IPS-18c (cell line): ENCODE results near the gene SLC16A4.
"Not testable (repeated sequence)": the region's sequence is repeated elsewhere in the genome, so short reads cannot be mapped to it uniquely, and the experiment has no call there.

Source experiments
- H3K4me3 ChIP-seq: 2 replicates; pipeline ENCODE4 v1.7.0; 2013; ENCODE audit warnings: low read depth, mild to moderate bottlenecking, low read length, moderate library complexity; ENCODE audit not compliant: insufficient read depth
- H3K9me3 ChIP-seq: one replicate; pipeline ENCODE4 v1.6.1; 2013; ENCODE audit warnings: mild to moderate bottlenecking, low read length, moderate library complexity; ENCODE audit not compliant: control insufficient read depth, insufficient read depth

SLC16A4 gene

DNA sequence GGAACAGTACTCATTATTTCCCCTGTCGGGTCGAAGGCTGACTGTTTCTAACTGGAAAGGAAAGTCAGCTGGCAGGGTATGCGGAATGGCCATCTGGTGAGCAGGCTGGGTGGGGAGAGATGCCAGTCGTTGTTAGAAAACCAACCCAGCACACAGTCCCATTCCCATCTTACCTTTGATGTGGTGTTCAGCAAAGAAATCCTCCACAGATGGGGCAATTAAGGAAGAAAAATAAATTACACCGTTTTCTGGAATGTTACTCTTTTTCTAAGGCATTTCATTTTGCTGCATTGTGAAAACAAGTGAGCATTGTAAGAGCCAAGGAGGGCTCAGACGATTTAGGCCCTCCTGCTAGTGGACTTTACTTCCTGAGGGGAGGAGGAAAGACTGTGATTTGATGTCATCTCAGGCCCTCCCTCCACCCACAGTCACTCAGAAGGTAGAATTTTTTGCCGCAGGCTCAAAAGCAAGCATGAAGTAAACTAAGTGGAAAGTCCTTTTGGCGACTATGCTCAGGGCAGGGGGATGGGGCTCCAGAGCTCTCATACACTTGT, at the start of gene SLC16A4:
SLC16A4 (minus strand) TSS at position 335 of the 554 bp plus-strand sequence. CDS start 1,703 bp downstream, outside the sequence.
- no peak within 1 kb of the TSS for H3K4me3 ChIP-seq
- no peaks in the 10 kb centered on the region for H3K9me3 ChIP-seq

DNA sequence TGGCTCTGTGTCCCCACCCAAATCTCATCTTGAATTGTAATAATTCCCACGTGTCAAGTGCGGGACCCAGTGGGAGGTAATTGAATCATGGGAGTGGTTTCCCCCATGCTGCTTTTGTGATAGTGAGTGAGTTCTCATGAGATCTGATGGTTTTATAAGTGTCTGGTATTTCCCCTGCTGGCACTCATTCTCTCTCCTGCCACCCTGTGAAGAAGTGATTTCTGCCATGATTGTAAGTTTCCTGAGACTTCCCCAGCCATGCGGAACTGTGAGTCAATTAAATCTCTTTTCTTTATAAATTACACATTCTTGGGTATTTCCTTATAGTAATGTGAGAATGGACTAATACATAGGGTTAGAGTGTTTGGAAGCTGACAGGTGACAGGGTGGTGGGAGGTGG, 49.0 kb upstream of the SLC16A4 start:
- H3K9me3 ChIP-seq: not testable (repeated sequence)

DNA sequence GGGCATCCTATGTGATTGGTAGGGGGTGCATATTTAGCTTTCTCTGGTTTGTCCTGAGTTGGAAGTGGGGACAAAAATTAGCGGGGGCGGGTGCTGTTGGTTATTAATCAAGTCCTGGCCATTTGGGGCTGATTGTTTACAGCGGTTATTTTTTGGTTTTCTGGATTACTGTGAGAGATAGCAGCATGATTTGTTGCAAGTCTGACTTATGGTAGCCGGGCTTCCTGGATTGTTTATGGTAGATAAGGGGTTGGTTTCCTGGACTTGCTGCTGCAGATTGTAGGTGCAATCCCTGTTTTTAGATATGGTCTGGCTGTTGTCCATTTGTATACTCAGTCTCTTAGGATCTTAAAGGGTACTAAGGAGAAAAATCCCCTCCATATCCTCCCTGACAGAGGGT, 48.1 kb upstream of the SLC16A4 start:
- H3K4me3 ChIP-seq: no peak overlapping the region

More for the DNA sequence above, 49.0 kb upstream of the SLC16A4 start:
- H3K4me3 ChIP-seq: not testable (repeated sequence)

DNA sequence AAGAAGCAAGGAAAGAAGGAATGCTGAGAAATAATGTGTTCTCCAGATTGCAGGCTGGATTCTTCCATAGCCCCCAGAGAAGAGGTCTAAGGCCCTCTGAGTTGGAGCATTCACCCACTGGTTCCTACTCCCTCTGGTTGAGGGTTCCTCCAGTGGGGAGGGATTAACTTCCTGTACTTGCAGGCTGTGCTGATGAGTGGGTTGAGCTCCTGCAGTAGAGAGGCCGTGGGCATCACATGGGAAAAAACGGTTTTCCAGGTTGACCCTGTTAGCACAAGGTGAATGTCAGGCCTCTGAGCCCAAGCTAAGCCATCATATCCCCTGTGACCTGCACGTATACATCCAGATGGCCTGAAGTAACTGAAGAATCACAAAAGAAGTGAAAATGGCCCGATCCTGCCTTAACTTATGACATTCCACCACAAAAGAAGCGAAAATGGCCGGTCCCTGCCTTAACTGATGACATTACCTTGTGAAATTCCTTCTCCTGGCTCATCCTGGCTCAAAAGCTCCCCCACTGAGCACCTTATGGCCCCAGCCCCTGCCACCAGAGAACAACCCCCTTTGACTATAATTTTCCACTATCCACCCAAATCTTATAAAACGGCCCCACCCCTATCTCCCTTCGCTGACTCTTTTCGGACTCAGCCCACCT, 46.9 kb upstream of the SLC16A4 start:
- H3K9me3 ChIP-seq, H3K4me3 ChIP-seq: not testable (repeated sequence)

More for the DNA sequence above, 48.1 kb upstream of the SLC16A4 start:
- no peaks in the 10 kb centered on the region for H3K9me3 ChIP-seq

DNA sequence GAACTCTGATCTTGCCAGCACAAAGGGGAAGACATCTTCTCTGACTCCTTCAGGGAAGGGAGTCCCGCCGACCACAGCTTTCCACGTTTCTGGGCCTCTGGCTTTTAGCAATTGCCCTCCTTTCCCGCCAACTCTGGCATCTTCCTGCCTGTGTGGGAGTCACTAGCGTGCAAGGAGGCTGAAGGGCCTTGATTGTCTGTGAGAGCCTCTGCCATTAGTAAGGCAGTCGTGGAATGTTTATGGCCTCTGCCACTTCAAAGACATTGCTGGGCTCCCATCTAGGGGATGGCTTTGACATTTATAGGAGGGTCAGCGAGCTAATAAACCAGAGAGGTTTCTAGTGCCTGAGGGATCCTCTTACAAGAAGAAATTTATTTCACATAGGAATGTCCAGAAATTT, 45.8 kb upstream of the SLC16A4 start:
- no peaks in the 10 kb centered on the region for H3K9me3 ChIP-seq
- H3K4me3 ChIP-seq: no peak overlapping the region

DNA sequence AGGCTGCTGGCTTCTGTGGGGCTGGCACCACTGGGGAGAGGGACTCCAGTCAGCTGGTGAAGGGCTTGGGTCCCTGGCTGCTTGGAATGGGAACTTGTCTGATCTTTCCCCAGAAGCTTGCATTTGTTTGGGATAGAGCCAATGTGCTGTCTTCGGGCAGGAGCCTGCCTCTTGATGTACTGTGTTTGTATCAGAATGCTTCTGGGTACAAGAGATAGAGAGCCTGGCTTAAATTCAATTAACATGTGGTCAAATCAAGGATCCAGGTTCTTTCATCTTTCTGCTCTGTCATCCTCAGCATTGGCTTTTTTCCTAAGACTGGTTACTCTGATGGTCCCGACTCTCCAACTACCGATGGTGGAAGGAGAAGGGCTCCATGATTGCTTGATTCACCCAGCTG, 44.1 kb upstream of the SLC16A4 start:
- no peak overlapping the region for H3K4me3 ChIP-seq

DNA sequence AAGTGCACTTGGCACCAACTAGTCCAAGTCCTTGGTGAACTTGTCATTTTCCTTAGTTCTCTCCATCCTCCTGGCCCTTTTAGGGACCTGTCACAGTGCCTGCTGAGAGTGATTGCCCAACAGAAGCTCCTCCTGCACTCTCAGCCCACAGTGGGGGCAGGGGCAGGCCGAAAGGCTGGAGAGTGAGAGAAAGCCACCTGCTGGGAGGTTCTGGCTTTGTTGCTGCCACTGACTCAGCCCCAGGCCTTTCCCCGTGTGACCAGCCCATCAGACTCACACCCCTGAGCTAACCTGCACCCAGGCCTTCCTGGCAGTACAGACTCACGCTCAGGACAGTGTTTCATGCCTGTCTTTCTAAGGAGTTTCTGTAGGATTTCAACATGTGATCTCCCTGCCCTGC, 43.0 kb upstream of the SLC16A4 start:
- no peaks in the 10 kb centered on the region for H3K9me3 ChIP-seq

More for the DNA sequence above, 44.1 kb upstream of the SLC16A4 start:
- H3K9me3 ChIP-seq: no peaks in the 10 kb centered on the region

DNA sequence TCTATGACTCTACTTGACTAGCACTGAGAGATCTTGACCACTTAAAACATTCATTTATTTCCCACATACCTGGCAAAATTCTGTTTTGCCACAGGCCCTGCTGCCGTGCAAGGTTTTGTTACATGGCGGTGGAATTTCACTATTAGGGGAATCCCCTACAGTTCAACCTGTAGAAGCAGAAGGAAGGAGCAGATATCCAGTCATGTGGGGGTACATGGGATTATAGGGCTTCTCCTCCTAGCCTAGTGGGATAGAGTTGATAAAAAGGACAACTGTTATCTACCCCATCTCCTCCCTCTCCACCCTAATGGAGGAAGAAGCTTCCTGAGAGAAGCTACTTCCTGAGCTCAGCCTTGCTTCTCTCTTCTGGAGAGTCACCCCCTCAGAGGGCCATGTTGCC, 42.4 kb upstream of the SLC16A4 start:
- no peak overlapping the region for H3K4me3 ChIP-seq
- no peaks in the 10 kb centered on the region for H3K9me3 ChIP-seq

More for the DNA sequence above, 43.0 kb upstream of the SLC16A4 start:
- no peak overlapping the region for H3K4me3 ChIP-seq

DNA sequence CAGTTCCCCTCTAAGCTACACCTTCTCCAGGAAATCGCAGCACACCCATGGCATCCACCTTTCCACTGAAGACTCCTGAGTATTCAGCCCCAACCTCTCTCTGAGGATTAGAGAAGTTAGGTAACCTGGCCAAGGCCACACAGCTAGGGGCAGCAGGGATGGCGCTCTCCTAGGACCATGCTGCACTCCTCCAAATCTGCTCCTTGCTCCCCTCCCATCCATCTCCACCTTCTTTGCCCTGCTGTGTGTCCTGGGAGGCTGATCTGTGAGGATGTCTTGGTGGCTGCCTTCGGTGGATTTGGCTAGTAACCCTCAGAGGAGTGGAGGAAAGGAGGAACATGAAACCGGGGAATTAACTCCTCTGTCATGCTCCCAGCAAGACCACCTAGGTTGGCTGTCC, 40.1 kb upstream of the SLC16A4 start:
- H3K4me3 ChIP-seq: no peak overlapping the region

DNA sequence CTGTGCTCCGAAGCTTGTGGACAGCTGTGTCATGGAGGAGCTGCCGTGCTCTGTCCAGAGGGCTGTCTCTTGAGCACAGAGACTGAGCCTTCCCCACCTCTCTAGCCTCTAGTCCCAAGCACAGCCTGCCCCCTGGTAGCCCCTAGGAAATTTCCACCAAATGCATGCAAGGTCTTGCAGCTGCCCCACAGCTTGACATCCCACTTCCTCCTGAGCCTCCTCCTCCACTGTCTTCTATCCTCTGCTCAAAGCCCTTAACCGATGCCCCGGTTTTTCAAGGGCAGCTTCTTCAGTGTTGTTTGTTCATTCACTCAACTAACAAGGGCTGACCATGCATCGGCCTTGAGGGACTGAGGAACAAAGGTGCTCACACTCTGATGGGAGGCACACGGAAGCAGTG, 39.5 kb upstream of the SLC16A4 start:
- H3K9me3 ChIP-seq: no peaks in the 10 kb centered on the region

More for the DNA sequence above, 40.1 kb upstream of the SLC16A4 start:
- no peaks in the 10 kb centered on the region for H3K9me3 ChIP-seq

DNA sequence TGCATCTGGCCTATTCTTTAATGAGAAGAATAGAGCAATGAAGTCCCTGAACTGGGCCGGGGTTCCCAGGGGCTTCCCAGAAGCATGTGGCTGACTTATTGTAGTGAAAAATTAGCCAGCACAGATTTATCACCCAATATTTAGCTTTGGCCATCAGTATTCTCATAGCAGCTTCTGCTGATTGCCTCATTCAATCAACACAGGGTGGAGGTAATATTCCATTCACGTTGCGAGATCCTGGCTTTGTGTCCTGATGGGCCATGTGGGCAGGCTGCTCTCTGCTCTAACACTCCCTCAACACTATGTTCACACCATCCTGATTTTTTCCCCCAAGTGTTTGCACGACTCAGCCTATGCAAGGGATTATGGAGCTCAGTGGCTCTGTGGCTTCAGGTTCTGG, 38.1 kb upstream of the SLC16A4 start:
- no peak overlapping the region for H3K4me3 ChIP-seq
- H3K9me3 ChIP-seq: no peaks in the 10 kb centered on the region

More for the DNA sequence above, 39.5 kb upstream of the SLC16A4 start:
- H3K4me3 ChIP-seq: no peak overlapping the region

DNA sequence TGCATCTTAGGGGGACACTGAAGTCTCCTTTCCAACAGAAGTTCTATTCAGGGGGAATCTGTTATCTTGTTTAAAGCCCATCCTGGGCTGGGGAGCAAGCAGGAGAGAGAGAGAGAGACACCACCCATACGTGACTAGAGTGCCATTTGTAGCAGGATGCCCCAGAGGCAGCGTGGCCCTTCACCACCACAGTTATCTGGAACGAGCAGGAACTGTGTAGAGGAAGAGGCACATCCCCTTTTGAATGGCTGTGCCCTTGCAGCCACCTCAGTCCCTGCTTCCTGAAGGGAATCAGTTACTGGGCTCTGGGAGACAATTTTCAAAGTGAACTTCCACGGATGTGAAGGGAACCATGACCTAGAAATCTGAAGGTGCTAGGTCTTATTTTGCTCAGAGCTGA, 36.0 kb upstream of the SLC16A4 start:
- no peak overlapping the region for H3K4me3 ChIP-seq
- H3K9me3 ChIP-seq: no peaks in the 10 kb centered on the region

DNA sequence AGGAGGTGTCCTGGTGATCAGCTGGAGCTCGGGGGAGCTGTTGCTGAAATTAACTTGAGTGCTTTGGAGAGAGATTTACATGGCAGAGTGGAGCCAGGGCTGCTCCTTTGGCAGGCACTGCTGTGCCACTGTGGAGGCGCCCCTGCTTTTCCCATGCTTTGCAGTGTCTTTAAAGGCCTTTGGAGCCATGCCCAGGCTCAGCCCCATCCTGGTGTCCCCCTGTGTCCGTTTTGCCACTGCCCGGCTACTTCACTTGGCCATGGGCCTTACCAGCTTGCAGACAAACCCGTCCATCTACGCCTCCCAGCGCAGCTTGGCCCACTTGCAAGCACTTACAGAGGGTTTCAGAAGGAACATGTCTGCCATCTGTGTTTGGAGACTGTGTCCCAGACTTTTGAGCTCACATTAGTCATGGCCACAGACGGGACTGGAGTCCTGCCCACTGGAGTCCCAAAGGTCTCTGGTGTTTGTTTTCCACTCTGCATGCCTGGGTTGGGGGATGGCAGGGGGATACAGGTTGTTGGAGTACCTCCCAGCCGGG, 34.9 kb upstream of the SLC16A4 start:
- Histone ChIP-seq H3K4me3 (no peak overlapping the region), H3K9me3 (peaks cover 3% of the 10 kb centered on the region)

DNA sequence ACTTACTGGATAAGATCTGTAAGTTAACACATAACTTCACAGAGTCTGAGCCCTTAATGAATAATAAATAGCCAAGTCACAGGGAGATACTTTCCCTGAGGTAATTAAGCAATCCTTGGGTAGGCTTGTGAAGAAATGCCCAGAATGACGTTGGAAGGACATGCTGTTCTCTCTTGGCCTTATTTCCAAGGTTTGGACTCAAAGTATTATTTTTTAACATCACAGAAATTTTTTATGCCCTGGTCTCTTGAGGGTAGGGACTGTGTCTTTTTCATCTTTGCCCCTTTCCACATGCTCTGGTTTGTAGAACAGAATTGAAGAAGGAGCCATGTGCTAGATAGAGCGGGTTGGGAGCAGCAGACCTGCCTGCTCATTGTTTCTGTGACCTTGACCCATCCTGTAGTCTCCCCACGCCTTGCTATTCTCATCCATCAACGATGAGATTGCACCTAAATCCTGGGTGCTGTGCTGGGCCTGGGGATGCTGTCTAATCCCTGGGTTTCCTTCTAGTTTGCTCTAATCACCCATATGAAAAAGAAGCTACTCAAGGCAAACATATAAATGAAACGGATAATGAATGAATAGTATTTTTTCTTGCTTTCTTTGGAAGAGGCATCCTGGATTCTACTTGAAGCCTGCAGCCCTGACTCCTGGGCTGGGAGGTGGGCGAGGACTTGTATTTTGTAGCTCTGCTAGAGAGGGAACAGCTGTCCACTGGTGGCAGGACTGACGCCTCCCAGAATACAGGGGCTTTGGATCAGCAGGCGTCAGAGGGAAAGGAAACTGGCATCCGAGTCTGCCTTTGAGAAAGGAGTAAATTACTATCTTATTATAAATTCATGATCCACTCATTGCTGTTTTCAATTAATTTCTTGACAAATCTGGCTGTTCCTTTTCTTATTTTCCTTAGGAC, 34.1 kb upstream of the SLC16A4 start:
- Histone ChIP-seq H3K9me3 (peaks cover 3% of the 10 kb centered on the region), H3K4me3 (no peak overlapping the region)

DNA sequence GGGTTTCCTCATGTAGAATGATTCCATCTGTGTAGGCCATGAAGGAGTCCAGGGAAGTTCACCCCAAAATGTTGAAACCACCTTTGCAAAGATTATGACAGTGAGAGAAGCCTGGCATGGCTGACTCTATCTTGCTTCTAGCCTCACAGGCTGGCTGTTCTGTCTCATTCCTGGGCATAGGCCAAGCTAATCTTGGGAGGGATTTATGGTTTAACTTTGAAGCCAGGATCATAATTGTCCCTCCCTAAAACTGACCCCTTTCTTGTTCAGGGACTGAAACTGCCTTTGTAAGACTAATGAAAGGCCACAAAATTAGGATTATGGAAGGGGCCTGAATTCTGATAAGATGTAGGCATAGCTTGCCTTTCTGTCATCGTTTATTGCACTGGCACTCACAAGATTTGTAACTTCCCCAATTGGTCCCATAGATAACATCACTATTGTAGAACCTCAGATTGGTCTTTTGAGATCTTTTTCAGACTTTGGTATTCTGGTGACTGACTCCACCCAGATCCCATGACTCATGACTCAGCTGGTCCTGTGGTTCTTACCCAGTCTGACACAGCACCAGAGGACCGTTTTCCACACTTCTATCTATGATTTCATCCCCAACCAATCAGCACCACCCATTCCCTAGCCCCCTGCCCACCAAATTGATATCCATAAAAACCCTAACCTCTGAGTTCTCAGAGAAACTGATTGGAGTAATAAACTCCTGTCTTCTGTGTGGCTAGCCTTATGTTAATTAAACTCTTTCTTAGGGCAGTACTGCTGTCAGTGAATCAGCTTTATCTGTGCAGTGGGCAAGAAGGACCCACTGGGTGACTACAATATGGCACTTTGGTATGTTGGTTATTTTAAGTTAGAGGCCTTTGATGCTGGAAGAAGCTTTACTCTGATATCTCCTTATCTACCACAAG, 30.3 kb upstream of the SLC16A4 start:
- peaks cover 3% of the 10 kb centered on the region for H3K9me3 ChIP-seq
- no peak overlapping the region for H3K4me3 ChIP-seq

DNA sequence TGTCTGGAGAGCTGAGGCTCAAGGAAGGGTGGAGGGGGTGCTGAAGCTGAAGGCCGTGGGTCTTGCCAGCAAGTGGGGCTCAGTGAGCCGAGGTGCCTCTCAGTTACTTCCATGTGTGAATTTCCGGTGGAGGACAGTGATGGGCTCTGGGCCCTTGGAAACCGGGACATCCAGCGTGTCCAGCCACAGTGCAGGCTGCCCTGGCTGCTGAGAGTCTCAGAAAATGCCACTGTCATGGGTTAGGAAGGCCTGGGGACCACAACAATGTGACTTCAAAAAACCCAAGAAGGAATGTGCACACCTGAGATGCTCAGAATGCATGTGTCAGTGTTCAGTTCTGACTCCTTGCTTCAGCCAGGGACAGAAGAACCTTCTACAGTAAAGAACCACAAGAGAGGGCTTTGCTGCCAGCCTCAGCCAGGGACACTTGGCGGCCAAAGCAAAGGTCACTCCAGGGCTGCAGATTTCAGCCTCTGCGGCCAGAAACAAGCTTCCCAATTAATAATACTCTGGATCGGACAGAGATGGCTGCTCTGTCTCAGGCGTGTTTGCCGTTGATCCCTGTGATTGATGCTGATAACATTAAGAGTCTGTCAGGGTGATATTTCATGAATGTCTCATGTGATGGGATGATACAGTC, 29.3 kb upstream of the SLC16A4 start:
- H3K9me3 ChIP-seq: peaks cover 3% of the 10 kb centered on the region
- H3K4me3 ChIP-seq: no peak overlapping the region
